Right lung (tissue), 5 donors: ENCODE measurements around the gene SPPL3. TPM values are rescaled to one million over a fixed set of nuclear protein-coding genes. Genes with fewer than 3 reads are reported as not detected.
A peak's percentile ranks its signal among the peaks of the same experiment; 100 is the strongest.

Experiments
- DNase-seq, 2 donors: peaks; one replicate each; pipeline ENCODE4 v3.0.0-alpha.2; 2013
- polyA plus RNA-seq, 5 donors: library from polyadenylated mRNA; unstranded; fragments of 120-200 nt; gene quantifications; one replicate each; pipeline versions ENCODE4 v1.2.1 to v1.2.3, GENCODE V29; 2013; ENCODE audit warnings: inconsistent platforms in 1 of 5, low replicate concordance in 1 of 5; ENCODE audit not compliant: insufficient read length in 5 of 5, insufficient read depth in 1 of 5

SPPL3 gene
- polyA plus RNA-seq, 5 donors = 67.1 to 76.6 (median 75.5) TPM

DNA sequence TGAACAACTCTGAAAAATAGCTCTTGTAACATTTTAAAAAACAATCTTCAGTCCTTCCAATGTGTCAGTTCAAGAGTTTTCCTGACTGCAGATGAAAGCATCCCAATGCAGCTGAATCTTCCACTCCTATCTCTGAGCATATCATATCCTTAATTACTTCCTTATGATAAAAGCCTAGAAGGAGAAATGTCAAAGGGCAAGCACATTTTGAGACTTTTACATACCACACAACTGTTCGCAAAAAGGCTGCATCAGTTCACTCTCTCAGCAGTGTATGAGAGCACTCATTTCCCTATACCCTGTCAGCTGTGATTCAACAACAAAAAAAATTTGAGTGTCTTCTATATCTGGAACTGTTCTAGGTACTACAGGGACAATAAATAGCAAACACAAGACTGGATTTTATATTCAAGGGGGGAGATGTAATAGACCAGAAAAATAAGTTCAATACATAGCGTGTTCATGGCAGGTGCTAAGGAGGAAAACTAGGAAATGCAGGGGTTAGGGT lies 112.4 kb downstream of the SPPL3 start:
- DNase-seq = no peak

DNA sequence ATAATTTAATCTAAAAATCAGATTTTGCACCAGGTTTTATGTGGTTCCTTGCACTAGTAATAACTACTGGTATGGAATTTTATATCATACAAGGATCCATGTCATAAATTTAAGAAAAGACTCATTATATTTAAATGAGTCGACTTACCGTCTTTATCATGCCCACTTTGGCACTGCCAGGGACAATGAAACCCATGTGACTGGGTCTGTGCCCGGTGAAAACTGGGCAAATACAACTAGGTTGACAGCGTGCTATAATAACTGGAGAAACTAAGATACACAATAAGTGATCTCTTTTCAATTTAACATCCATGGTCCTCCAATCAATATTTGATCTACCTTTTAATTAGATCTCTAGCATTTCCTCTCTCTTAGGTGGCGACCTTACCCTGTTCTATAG lies 114.0 kb downstream of the SPPL3 start:
- DNase-seq = no peak

DNA sequence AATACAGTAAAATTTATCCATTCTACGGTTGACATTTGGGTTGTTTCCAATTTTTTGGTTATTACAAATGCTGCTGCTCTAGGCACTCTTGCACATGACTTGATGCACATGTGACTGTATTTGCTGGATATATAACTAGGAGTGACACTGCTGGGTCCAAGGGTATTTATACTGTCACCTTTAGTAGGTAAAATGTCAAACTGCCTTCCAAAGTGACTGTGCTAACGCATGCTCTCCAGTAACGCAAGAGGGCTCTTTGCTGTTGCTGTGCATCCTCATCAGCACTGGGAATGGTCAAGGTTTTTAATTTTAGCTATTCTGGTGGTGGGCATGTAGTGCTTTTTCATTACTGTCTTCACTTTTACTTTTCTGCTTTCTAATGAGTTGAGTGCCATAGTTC lies 116.3 kb downstream of the SPPL3 start:
- DNase-seq = no peak

DNA sequence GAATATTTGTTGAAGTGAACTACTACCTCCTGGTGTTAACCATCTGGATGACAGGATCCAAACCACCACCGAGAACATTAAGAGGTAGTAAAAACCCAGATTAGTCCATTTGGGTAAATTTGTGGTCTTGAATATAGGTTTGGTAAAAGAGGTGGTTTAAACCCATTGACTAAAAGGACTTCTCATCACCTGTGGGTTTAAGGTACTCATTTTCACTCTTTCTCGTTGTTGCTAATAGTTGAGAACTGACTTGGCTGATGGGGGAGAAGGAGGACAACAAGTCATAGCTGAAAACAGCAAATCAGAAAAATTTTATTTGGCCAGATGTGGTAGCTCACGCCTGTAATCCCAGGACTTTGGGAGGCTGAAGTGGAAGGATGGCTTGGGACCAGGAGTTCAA lies 119.4 kb downstream of the SPPL3 start:
- no peak for DNase-seq

DNA sequence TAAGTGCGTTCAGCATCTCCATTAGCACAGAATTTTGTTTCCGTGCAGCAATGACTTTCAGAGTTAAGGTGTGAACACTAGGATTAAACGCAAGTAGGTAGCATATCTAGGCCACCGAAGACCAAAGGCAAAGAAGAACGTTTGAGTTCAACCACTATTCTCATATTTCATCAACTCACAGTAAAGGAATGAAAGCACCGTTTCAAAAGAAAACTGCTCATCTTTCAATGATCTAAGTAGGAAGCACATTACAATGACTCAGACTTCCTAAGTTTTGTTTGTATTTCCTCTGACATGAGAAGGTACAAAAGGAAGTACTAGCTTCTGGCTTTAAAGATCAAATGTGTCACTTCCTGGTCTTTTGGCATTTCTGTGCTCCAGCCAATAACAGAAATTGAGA lies 121.0 kb downstream of the SPPL3 start:
- DNase-seq = no peak

DNA sequence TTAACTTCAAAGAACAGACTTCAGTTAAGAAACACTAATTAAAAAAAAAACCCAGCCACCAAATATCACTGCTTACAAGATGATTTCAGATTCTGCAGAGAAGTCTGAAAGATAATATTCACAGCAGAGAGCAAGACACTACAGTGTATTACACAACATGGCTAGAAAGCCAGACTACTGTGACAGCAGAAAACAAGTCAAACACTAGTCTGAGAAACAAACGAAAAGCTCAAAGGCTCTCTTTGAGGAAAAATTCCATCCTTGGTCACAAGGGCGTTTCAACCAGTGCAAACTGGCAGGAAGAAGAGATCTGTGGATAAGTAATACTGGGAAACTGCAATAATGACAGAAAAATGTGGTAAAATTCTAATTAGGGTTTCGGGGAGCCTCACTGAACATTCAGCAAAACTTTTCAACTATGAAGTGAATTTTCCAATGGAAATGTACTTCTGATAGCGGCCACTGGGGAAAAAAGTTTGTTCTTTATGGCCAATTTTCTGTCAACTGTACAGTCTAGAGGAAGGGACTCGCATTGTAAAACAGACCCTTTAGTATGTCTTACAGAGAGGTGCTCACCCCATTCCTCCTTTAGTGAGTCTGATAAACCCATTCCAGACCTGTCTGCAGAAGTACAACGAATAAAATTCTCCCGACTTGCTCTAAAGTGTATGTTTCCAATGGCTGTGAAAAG lies 128.2 kb downstream of the SPPL3 start:
- DNase-seq = no peak

DNA sequence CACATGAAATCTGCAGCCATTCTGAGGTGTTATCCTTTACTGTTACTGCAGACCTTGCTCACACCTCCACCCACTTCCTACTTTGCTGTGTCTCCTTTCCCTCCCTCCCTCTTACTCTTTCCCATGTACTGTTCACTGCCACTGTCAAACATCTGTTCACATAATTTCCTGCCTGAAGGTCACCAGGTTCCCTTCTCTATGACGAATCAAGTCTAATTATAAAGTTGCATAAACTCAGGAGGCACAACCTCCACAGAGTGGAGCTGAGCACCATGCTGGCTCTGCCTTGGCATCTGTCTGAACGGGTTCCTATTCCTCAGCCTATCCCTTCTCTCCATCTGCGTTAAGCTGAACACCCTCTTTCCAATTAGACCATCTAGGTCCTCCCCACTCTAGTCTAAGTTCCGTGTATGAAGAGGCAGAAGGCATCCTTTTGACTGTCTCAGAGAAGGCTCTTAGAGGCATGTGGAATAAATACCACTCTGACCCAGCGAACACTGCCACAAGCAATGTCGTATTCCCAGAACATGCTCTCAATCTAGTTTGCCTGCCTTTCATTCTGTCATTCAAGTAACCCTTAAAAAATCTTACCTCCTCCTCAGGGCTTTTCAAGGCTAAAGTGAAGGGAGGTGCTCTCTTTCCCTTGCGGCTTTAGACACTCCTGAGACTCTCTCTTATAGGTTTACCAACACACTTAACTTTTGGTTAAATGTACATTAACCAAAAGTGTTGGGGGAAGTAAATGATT lies 129.8 kb downstream of the SPPL3 start:
- no peak for DNase-seq

DNA sequence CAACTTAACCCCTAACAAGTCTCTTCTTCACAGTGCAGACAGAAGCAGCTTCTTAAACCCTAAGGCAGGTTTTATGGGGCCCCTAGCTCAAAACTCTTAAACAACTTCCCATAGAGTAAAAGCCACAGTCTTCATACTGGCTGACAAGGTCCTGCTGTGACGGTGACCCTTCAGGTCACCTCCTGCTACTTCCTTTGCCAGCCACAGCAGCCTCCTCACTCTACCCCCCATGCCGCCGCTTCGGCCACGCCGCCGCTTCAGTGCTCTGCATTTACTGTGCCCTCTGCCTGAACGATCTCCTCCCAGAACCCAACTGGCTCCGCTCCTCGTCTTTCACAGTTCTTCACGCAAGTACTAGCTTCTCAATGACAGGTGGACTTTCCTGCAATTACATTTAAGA lies 133.1 kb downstream of the SPPL3 start:
- no peak for DNase-seq

DNA sequence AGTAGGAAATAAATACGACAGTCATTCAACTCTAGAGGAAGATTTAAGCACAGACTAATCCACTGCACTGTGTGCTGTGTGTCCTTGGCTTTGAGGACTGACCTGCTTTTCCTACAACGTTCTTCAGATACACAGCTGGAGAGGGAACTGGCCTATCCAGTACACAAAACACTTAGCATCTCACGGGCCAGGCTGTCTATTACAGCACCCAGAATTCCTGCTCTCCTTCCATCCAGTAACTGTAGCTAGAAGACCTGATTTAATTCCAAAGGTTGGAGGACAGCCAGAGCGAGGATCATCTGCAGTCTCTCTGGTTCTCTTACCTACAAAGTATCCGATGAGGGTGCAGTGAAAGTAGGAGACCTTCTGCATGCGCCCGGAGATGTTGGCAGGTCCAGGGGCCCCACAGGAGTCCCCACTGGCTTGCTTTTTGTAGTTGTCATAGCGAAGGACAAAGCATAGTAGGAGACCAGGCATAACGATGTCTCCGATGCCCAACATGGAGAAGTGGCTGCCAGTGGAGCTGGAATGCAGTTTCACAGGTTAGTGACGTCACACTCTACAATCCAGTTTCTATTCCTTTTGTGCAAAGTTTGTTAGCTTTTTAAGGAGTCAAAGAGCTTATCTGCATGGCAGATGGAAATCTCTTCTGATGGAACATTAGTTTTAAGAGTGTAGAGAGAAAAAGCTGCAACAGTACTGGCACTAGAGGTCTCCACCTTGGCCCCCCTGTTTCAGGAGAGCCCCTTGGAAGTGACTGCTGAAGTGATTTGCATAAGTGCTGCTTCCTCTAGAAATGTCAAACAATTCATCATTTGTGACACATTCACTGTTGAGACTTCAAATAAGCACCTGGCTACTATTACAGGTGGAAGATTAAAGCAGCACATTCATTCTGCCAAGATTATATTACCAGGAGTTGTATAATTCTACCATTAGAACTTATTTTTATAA lies 136.8 kb downstream of the SPPL3 start:
- peak; percentile 54 to 55 for DNase-seq

DNA sequence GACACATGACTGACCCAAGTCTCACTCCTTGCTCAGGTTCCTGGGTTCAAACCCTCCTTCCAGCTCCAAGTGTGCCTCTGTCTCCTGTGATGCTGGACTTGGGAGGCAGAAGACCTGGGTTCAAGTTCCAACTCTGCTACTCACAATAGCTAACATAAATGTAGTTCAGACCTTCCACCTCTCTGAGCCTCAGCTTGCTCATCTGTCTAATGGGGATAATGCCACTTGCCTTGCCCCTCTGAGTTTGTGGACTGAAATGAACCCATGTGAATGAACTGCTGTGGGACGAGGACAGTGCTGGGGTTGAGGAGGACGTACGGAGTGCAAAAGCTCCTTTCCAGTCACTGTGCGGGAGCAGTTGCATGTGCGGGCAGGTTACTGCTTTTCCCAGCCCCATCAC lies 137.6 kb downstream of the SPPL3 start:
- no peak for DNase-seq

DNA sequence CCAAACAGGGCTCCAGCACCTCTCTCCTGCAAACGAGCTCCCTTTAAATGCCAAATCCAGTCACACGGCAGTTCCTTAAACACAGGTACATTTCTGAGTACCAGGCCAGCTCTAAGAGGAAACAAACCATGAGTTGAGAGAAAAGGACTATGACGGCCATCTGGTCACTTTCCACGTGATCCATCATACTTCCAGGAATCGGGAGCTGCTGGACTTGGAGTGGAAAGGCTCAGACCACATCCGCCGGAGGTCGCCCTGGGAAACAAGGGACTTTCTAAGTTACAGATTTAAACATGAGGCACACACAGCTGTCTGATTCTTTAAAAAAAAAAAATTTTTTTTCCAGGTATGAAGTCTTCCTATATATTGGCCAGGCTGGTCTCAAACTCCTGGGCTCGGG lies 139.3 kb downstream of the SPPL3 start:
- DNase-seq = no peak

DNA sequence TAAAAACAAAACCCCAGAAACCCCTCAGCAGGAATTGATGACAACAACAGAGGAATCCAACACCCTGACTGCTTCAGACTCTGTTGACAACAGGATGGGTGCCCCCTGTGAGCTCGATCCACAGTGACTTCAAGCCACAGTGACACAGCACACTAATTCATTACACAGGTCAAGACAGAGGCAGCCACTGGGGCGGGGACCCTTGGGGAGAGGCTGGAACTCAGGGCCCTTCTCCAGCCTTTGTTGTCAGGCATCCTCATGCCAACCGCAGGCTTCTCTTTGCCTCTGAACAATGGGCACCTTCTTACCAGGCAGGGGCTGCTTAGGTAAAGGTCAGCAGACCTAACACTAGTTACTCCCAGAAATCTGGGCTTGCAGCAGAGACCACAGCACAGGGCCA lies 140.9 kb downstream of the SPPL3 start:
- DNase-seq = no peak

DNA sequence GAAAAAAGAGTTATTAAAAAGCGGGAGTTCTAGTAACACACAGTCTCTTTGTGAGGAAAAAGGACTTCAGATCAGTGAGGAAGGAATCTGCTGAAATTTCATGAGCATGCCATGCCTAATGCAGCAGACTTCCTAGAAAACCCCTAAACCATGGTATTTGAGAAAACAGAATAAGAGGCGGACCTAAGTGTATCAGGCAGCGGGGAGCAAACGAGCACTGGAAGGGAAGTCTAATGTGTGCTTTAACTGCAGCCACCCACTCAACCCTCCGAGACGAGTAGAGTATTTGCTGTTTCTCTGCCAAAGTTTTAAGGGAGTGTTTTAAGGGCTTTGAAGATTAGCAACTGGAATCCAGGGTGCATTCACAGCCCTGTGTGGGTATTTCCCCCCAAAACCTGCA lies 142.1 kb downstream of the SPPL3 start:
- no peak for DNase-seq

DNA sequence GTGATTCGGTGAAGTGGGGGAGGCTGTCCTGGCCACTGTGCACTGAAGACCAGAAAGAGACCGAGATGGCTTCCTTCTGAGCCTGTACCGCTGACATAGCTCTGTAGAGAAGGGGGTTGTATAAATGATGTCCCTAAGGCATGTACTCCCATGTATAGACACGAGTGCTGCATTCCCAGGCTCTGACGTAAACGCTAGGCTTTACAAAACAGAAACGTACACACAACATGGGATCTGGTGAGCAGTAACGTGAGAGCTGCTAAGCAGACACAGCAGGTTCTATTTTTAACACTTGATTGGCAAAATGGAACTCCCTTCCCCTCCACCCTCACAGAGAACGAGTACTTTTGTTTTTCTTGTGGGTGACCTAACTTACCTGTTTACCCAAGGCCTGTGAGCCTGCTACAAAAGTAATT lies 142.6 kb downstream of the SPPL3 start:
- peak in 1 of 2 donors; percentile 48 for DNase-seq

DNA sequence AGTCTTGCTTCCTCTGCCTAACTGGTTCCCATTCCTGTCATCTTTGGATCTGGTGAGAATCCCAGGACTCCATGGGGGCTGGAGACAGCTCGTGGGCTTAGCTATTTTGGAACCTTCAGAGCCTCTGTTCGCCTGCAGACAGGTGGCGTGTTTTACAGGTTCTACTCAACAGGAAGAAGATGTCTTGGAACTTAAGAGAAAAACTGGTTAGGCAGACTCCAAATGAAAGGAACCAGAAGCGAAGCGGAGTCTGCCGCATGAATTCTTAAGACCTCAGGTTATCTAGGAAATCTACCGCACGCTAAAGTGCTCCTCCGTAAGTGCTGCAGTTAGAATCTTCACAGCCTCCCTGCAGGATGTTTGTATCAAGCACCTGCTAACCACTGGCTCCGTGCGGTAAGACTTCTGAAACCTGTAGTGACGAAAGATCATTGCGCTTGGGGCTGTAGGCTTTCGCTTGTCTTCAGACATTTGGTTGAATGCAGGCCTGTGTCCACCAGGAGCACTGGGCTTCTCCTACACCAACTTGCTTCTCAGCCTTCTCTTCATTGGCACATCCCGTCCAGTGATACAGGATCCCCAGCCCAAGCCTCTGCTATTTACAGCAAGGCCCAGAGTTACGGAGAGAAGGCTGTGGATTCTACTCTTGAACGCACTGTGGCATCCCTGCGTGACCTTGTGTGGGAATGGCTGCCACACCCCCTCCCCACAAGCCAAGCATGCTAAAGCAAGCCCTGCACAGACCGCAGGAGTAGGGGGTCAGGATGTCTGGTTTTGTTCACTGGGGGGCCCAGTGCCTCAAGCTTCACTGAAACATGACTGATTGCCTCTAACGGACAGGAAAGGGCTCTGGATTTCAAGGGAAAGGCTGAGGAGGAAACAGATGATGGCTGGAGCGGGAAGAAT lies 143.6 kb downstream of the SPPL3 start:
- no peak for DNase-seq

DNA sequence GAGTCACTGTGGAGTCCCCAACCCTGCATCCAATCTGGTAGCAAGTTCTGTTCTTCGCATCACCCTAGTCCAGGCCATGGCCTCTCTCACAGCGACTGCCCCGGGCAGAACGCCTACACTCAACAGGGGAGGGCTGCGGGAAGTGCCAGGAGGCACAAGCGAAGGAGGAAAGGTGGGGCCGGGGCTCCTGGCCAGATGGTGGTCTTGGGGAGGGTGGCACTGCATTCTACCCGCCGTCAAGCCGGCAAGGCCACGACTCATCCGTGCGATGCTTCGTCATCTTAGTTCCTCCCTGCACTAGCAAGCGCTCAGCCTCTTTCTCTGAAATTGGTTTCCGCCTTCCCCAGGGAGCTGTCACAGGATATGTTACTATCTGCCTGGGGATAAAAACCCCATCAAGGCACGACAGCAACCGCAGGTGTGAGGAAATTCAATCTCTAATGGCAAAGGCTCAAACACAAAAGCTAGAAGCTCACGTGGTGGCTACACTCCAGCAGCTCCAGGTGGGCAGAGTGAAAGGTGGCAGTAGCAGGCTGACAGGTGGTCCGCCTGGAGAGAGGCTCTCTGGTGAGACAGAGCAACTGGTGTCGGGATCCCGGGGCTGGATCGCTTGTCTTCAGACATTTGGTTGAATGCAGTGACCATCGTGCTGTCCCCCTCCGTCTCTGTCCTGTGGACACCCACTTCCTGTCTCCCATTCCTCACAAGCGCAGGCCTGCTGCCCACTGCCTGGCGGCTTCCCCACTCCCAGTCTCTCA lies 144.4 kb downstream of the SPPL3 start:
- no peak for DNase-seq

DNA sequence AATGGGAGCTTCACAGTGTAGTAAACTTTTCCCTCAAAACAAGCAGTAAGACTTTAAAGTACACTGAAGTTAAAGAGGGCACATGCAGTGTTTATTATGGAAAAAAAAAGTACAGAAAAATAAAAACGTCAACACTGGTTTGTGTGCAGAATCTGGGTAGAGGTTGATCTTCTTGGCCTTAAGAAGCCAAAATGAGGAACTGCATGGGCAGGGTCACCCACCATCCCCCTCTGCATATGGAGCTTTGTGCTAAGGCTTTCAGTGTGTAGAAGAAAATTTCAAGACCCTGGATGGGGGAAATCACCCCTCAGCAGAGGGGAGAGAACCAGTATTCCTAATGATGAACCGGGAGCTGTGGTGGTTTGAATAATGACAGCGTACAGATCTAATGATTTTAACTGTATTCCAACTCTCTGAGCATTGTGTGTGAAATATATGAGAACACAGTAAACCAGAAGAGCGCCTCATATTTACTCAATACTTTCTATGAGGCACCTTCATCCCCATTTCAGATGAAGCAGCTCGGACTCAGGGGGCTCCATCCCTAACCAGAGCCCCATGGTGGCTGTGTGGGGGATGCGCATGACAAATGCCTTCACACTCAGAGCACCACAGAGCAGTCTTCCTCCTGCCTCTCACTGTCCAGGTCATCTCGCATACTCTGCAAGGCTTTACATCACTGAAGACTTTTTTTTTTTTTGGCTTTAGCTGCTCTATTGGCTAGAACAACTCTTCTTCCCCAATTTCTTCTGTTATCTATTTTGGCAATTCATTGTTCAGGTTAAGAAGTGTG lies 145.2 kb downstream of the SPPL3 start:
- no peak for DNase-seq

DNA sequence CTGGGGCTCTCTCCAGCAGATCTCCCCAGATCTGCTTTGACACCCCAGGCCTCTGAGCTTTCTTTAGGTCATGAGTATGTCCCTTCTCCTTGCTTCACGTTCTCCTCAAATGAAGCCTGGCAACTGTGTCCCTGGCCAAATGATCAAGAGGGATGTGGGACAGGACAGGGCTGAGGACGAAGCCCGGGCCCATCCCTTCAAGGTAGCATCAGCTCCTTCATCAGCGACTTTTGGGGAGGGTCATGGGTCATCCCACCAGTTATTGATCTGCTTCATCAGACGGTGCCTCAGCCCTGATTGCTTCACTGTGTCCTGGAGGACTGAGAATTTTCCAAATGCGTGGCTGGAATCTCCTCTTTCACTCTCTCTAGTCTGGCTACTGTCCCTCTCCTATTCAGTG lies 146.2 kb downstream of the SPPL3 start:
- no peak for DNase-seq

DNA sequence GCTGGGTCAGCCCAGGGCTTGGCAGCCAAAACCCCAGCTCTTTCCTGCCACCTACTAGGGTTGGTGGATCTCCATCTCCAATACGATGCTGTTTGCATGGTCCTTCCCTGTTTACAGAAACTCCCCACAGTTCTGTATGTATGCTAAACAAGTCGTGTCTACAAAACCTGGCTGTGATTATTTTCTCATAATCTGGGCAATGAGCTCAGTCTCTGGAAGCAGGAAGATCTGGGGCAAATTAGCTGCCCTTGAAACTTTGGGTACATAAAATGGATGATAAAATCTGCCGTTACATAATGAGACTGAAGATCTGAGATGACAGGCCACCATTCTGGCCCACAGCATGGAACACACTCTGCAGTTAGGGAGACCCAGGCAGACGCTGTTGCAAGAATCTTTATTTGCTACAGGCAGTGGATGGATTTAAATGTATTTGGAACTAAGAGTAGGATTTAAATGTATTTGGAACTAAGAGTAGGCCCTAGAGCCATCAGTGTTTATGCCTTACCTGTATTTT lies 146.9 kb downstream of the SPPL3 start:
- DNase-seq = no peak
